Smooth muscle cell (in vitro differentiated cells): ENCODE data around the gene SUCLG2. TPM values are rescaled to one million over a fixed set of nuclear protein-coding genes. Genes with fewer than 3 reads are reported as not detected.

Experiments used
- DNase-seq: peaks from one replicate; lab custom pipeline; 2025; ENCODE audit not compliant: unreplicated experiment; lab: John Stamatoyannopoulos, UW
- H2AFZ ChIP-seq: fragments of 200-600 bp; sonication (generic); 2 replicates; pipeline ENCODE4 v1.6.0; 2016; ENCODE audit warnings: antibody characterized with exemption, low read depth, mild to moderate bottlenecking
- H3F3A ChIP-seq: fragments of 200-600 bp; sonication (generic); 2 replicates; pipeline ENCODE4 v1.6.0; 2017; ENCODE audit warnings: antibody characterized with exemption, low read depth
- H3K27ac ChIP-seq: fragments of 200-600 bp; sonication (generic); 2 replicates; pipeline ENCODE4 v1.5.1; 2016; ENCODE audit warnings: low read depth, mild to moderate bottlenecking
- H3K27me3 ChIP-seq: fragments of 200-600 bp; sonication (generic); 2 replicates; pipeline ENCODE4 v1.6.1; 2016; ENCODE audit warnings: low read depth, mild to moderate bottlenecking
- H3K36me3 ChIP-seq: fragments of 200-600 bp; sonication (generic); 2 replicates; pipeline ENCODE4 v1.5.1; 2016; ENCODE audit warnings: low read depth
- H3K4me1 ChIP-seq: fragments of 200-600 bp; sonication (generic); 2 replicates; pipeline ENCODE4 v1.5.1; 2016; ENCODE audit warnings: low read depth
- H3K4me2 ChIP-seq: fragments of 200-600 bp; sonication (generic); 2 replicates; pipeline ENCODE4 v1.6.0; 2016; ENCODE audit warnings: mild to moderate bottlenecking
- H3K4me3 ChIP-seq: fragments of 200-600 bp; sonication (generic); 2 replicates; pipeline ENCODE4 v1.5.1; 2016; ENCODE audit warnings: mild to moderate bottlenecking
- H3K79me2 ChIP-seq: fragments of 200-600 bp; sonication (generic); 2 replicates; pipeline ENCODE4 v1.6.0; 2016; ENCODE audit warnings: low read depth, mild to moderate bottlenecking
- H3K9ac ChIP-seq: fragments of 200-600 bp; sonication (generic); 2 replicates; pipeline ENCODE4 v1.6.0; 2016; ENCODE audit warnings: low read depth
- H3K9me3 ChIP-seq: fragments of 200-600 bp; sonication (generic); replicated peaks from 2 replicates; pipeline ENCODE4 v1.5.1; 2016; ENCODE audit warnings: low read depth
- H4K20me1 ChIP-seq: fragments of 200-600 bp; sonication (generic); 2 replicates; pipeline ENCODE4 v1.6.0; 2016; ENCODE audit warnings: low read depth
- CTCF ChIP-seq: fragments of 200-600 bp; sonication (generic); IDR thresholded peaks from 2 replicates; pipeline ENCODE4 v1.5.1; 2017; ENCODE audit warnings: borderline replicate concordance, mild to moderate bottlenecking, antibody characterized with exemption; ENCODE audit not compliant: insufficient read depth, poor library complexity, severe bottlenecking
- WGBS: methylation state at CpG from one replicate; pipeline ENCODE4 v1.1.7; 2016; ENCODE audit warnings: low lambda C conversion rate; 5-methylcytosine and 5-hydroxymethylcytosine counted together
- polyA plus RNA-seq: library from polyadenylated mRNA; unstranded; fragments of >200 nt; fragmentation: Nextera tagmentation; extraction: Ambion mirVana; gene quantifications from 2 replicates; pipeline ENCODE4 v1.2.1, GENCODE V29; 2016
- total RNA-seq: library from RNA; depleted of rRNA; stranded (reverse); fragments of >200 nt; gene quantifications from 2 replicates; pipeline ENCODE4 v1.2.3, GENCODE V29; 2014

SUCLG2 gene
- total and polyA plus RNA-seq, 2 experiments from 2014 or later = 40.3 to 45.4 TPM

- no peak for DNase-seq
- no peak overlapping the region for H2AFZ ChIP-seq
- no peaks in the 10 kb centered on the region for H3K79me2 ChIP-seq
- WGBS = 64% methylated on average over 3 of the region's 3 CpGs
- H3K27me3 ChIP-seq = no peaks in the 10 kb centered on the region
- H3K36me3 ChIP-seq = no peaks in the 10 kb centered on the region
- no peak overlapping the region for H3K27ac ChIP-seq
- H3K4me2 ChIP-seq = no peak overlapping the region
- no peak overlapping the region for H3K4me3 ChIP-seq
- H3K4me1 ChIP-seq = no peaks in the 10 kb centered on the region
- H4K20me1 ChIP-seq = no peaks in the 10 kb centered on the region
- H3F3A ChIP-seq = no peaks in the 10 kb centered on the region
- H3K9me3 ChIP-seq = no peaks in the 10 kb centered on the region
- no peak for TF ChIP-seq CTCF
- H3K9ac ChIP-seq = no peak overlapping the region
Measured at GRCh38 chr3:67461667-67462142, 192.7 kb downstream of the SUCLG2 start.

- no peak for TF ChIP-seq CTCF
- WGBS = 83% methylated on average over 8 of the region's 8 CpGs
- Histone ChIP-seq H3K36me3 (no peaks in the 10 kb centered on the region), H3K4me3 (no peak overlapping the region), H3K4me1 (no peaks in the 10 kb centered on the region), H3K4me2 (no peak overlapping the region), H3K9ac (no peak overlapping the region), H3K27ac (no peak overlapping the region), H2AFZ (no peak overlapping the region), H4K20me1 (no peaks in the 10 kb centered on the region), H3K27me3 (no peaks in the 10 kb centered on the region), H3F3A (no peaks in the 10 kb centered on the region), H3K79me2 (no peaks in the 10 kb centered on the region), H3K9me3 (no peaks in the 10 kb centered on the region)
- no peak for DNase-seq
Measured at GRCh38 chr3:67460841-67461510, 193.4 kb downstream of the SUCLG2 start.

- no peak for DNase-seq
- Histone ChIP-seq H3K4me2 (no peak overlapping the region), H3K36me3 (no peaks in the 10 kb centered on the region), H3K9ac (no peak overlapping the region), H3K27ac (no peak overlapping the region), H4K20me1 (no peaks in the 10 kb centered on the region), H2AFZ (no peak overlapping the region), H3K4me1 (no peaks in the 10 kb centered on the region), H3K79me2 (no peaks in the 10 kb centered on the region), H3K4me3 (no peak overlapping the region), H3K27me3 (no peaks in the 10 kb centered on the region), H3K9me3 (no peaks in the 10 kb centered on the region), H3F3A (no peaks in the 10 kb centered on the region)
- 64% methylated on average over 2 of the region's 2 CpGs for WGBS
- TF ChIP-seq CTCF = no peak
Measured at GRCh38 chr3:67459796-67460195, 194.6 kb downstream of the SUCLG2 start.
